Panc1 (cell line): ENCODE data around the gene PLEKHA1. TPM values are rescaled to one million over a fixed set of nuclear protein-coding genes. Genes with fewer than 3 reads are reported as not detected.

Experiments used
- ATAC-seq: fragments of 200-7000 bp; cut with Tn5 transposase; 2 replicates; pipeline ENCODE4 v1.9.1; 2020; ENCODE audit warnings: mild to moderate bottlenecking, moderate library complexity
- BruUV-seq: library from RNA; stranded (reverse); fragments of 400-500 nt; replicated peaks from 2 replicates; lab custom pipeline; 2021; lab: Mats Ljungman, UMichigan
- CTCF ChIA-PET: fragments of 300-600 bp; sonication (Branson Sonifier 250); formaldehyde crosslinking; loops from one replicate; lab custom pipeline; 2022; ENCODE audit warnings: antibody characterized with exemption; lab: Charles Lee
- POLR2A ChIA-PET: fragments of 300-600 bp; sonication (Branson Sonifier 250); formaldehyde crosslinking; loops from one replicate; lab custom pipeline; 2022; ENCODE audit warnings: antibody characterized with exemption; lab: Charles Lee
- DNase-seq: peaks from one replicate; pipeline ENCODE4 v3.0.0-alpha.2; 2010; ENCODE audit warnings: low read depth, low spot score
- H3K27ac ChIP-seq: 2 replicates; pipeline ENCODE4 v1.5.1; 2011; ENCODE audit warnings: mild to moderate bottlenecking, low read length, inconsistent platforms
- H3K27me3 ChIP-seq: fragments of 200-500 bp; sonication (Bioruptor generic); 2 replicates; pipeline ENCODE4 v1.6.0; 2014; ENCODE audit warnings: low read length, inconsistent platforms; ENCODE audit not compliant: control insufficient read depth, insufficient read depth
- H3K36me3 ChIP-seq: fragments of 200-500 bp; sonication (Bioruptor generic); 2 replicates; pipeline ENCODE4 v1.5.1; 2014; ENCODE audit warnings: inconsistent platforms, mild to moderate bottlenecking, low read length, moderate library complexity; ENCODE audit not compliant: control insufficient read depth, insufficient read depth
- H3K4me1 ChIP-seq: 2 replicates; pipeline ENCODE4 v1.5.1; 2011; ENCODE audit warnings: inconsistent platforms, mild to moderate bottlenecking, low read length, moderate library complexity; ENCODE audit not compliant: control insufficient read depth, insufficient read depth
- H3K4me3 ChIP-seq, 2 experiments: 2 replicates each; pipeline ENCODE4 v1.5.1; 2011 to 2012; ENCODE audit warnings: low read depth in 2 of 2, low read length in 2 of 2, mild to moderate bottlenecking in 2 of 2, inconsistent platforms in 1 of 2, moderate library complexity in 1 of 2
- H3K9me3 ChIP-seq: fragments of 200-500 bp; sonication (Bioruptor generic); 2 replicates; pipeline ENCODE4 v1.5.1; 2014; ENCODE audit warnings: low read depth, mild to moderate bottlenecking, inconsistent platforms, low read length, moderate library complexity; ENCODE audit not compliant: control insufficient read depth, insufficient read depth
- CTCF ChIP-seq: fragments of 450-650 bp; IDR thresholded peaks from 2 replicates; pipeline ENCODE4 v1.5.1; 2017; ENCODE audit warnings: mild to moderate bottlenecking
- POLR2AphosphoS5 ChIP-seq: IDR thresholded peaks from 2 replicates; pipeline ENCODE4 v1.6.1; 2012; ENCODE audit warnings: mild to moderate bottlenecking, low read depth, low read length, moderate library complexity
- SIN3A ChIP-seq: IDR thresholded peaks from 2 replicates; pipeline ENCODE4 v1.6.1; 2012; ENCODE audit warnings: low read depth, mild to moderate bottlenecking, low read length, moderate library complexity, borderline replicate concordance; ENCODE audit not compliant: insufficient read depth
- TCF7L2 ChIP-seq: IDR thresholded peaks from 2 replicates; pipeline ENCODE4 v1.6.1; 2011; ENCODE audit warnings: mild to moderate bottlenecking, low read depth, low read length, inconsistent platforms
- in situ Hi-C: cut with HindIII; loops from 2 replicates; pipeline ENCODE4 v1.10.0; 2016; ENCODE audit warnings: low sequenced_read_pairs, low pct_unique_long_range_greater_than_20kb
- intact Hi-C: fragments of 100-400 bp; cut with micrococcal nuclease; formaldehyde crosslinking; loops from one replicate; pipeline ENCODE4 v1.10.0; 2022; ENCODE audit not compliant: unreplicated experiment
- total RNA-seq: library from RNA; stranded (reverse); gene quantifications from one replicate; pipeline ENCODE4 v1.2.1, GENCODE V29; 2021; ENCODE audit not compliant: unreplicated experiment
- TF ChIP-seq, protein P1 (sequence below), 2 experiments: IDR thresholded peaks; 2 replicates each; pipeline ENCODE4 v1.6.1; 2011 to 2012; ENCODE audit warnings: low read depth in 2 of 2, control low read depth in 1 of 2, low read length in 1 of 2, mild to moderate bottlenecking in 1 of 2, moderate library complexity in 1 of 2; ENCODE audit not compliant: insufficient read depth in 1 of 2

The PLEKHA1 gene
- total RNA-seq, 1 experiment from 2014 or later = 95.5 TPM

- no peak overlapping the region for H3K4me3 ChIP-seq
- ChIA-PET POLR2A (no interaction called here), CTCF (interaction anchor here (0.6 kb wide), 1 partner anchor 19 kb away, joined by 4 read pairs; no protein-coding TSS in a partner anchor)
- TF ChIP-seq TCF7L2 = no peak
- no peak for TF ChIP-seq CTCF
- TF ChIP-seq POLR2AphosphoS5 = no peak
- TF ChIP-seq SIN3A = no peak
- TF ChIP-seq, protein P1, sequence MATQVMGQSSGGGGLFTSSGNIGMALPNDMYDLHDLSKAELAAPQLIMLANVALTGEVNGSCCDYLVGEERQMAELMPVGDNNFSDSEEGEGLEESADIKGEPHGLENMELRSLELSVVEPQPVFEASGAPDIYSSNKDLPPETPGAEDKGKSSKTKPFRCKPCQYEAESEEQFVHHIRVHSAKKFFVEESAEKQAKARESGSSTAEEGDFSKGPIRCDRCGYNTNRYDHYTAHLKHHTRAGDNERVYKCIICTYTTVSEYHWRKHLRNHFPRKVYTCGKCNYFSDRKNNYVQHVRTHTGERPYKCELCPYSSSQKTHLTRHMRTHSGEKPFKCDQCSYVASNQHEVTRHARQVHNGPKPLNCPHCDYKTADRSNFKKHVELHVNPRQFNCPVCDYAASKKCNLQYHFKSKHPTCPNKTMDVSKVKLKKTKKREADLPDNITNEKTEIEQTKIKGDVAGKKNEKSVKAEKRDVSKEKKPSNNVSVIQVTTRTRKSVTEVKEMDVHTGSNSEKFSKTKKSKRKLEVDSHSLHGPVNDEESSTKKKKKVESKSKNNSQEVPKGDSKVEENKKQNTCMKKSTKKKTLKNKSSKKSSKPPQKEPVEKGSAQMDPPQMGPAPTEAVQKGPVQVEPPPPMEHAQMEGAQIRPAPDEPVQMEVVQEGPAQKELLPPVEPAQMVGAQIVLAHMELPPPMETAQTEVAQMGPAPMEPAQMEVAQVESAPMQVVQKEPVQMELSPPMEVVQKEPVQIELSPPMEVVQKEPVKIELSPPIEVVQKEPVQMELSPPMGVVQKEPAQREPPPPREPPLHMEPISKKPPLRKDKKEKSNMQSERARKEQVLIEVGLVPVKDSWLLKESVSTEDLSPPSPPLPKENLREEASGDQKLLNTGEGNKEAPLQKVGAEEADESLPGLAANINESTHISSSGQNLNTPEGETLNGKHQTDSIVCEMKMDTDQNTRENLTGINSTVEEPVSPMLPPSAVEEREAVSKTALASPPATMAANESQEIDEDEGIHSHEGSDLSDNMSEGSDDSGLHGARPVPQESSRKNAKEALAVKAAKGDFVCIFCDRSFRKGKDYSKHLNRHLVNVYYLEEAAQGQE (IDR thresholded peaks at IDR 0.05; ENCODE audit: insufficient read depth in 1 of 2, low read depth in 2 of 2, low read length in 1 of 2) = no peak
- no peaks in the 10 kb centered on the region for H3K27me3 ChIP-seq
- in situ Hi-C loops (no loop called here), intact Hi-C loops (no loop called here)
- ATAC-seq = no peak
- no TSS peak for BruUV-seq
- no peaks in the 10 kb centered on the region for H3K36me3 ChIP-seq
- DNase-seq = no peak
- no peaks in the 10 kb centered on the region for H3K9me3 ChIP-seq
- no peaks in the 10 kb centered on the region for H3K4me1 ChIP-seq
- no peak overlapping the region for H3K27ac ChIP-seq
Measured at GRCh38 chr10:122363722-122364463, 10.6 kb upstream of the PLEKHA1 start.

- CTCF ChIA-PET = interaction anchor here (0.7 kb wide), 1 partner anchor 26 kb away, joined by 15 read pairs; no protein-coding TSS in a partner anchor
Measured at GRCh38 chr10:122368502-122369254, 5.8 kb upstream of the PLEKHA1 start.

More at GRCh38 chr10:122368502-122369254, 5.8 kb upstream of the PLEKHA1 start:
- Histone ChIP-seq H3K4me1 (peaks cover 8% of the 10 kb centered on the region), H3K9me3 (no peaks in the 10 kb centered on the region), H3K27me3 (no peaks in the 10 kb centered on the region), H3K36me3 (no peaks in the 10 kb centered on the region), H3K4me3 (no peak overlapping the region), H3K27ac (no peak overlapping the region)
- in situ Hi-C loops = no loop called here
- no peak for ATAC-seq
- intact Hi-C loops = no loop called here
- no peak for DNase-seq
- BruUV-seq = no TSS peak
- POLR2A ChIA-PET = no interaction called here
- TF ChIP-seq SIN3A = no peak
- TF ChIP-seq POLR2AphosphoS5 = no peak
- TF ChIP-seq CTCF = no peak
- TF ChIP-seq TCF7L2 = no peak
- TF ChIP-seq, protein P1 (IDR thresholded peaks at IDR 0.05; ENCODE audit: insufficient read depth in 1 of 2, low read depth in 2 of 2, low read length in 1 of 2) = no peak
